ENCODE data around the gene TNFRSF25. TPM values are rescaled to one million over a fixed set of nuclear protein-coding genes. Genes with fewer than 3 reads are reported as not detected.

The TNFRSF25 gene
- polyA plus RNA-seq, 2 donors: 23.9 to 53.9 TPM

DNA sequence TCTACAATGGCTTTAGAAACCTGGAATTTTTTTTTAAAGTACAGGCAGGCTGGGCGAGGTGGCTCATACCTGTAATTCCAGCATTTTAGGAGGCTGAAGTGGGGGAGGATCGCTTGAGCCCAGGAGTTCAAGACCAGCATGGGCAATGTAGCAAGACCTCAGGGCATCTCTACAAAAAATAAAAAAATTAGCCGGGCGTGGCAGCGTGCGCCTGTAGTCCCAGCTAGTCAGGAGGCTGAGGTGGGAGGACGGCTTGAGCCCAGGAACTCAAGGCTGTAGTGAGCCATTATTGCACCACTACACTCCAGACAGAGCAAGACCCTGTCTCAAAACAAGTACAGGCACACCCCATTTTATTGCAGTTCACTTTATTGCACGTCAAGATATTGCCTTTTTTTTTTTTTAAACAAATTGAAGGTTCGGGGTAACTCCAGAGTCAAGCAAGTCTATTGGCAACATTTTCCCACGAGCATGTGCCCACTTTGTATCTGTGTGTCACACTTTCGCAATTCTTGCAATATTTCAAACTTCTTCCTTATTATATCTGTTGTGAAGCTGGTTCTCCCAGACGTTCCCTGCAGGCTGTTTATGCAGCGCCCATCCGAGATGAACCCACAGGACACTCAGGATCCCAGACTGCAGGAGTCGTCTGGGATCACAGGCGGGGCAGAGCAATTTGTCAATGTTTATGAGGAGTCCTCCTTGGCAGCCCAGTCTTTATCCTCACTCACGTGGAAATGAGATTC lies 50.9 kb downstream of the TNFRSF25 start:
- no peak overlapping the region for H3K4me3 ChIP-seq (ENCODE audit: low read depth in 1 of 2, low read length in 2 of 2)
- peak overlapping the region; percentile 73 to 93 for H3K27ac ChIP-seq (ENCODE audit: low read depth in 2 of 2, low read length in 1 of 2)
- H3K27me3 ChIP-seq (ENCODE audit: control insufficient read depth in 1 of 2, insufficient read depth in 2 of 2, low read length in 2 of 2): no peaks in the 10 kb centered on the region
- H3K9me3 ChIP-seq (ENCODE audit: control insufficient read depth in 2 of 2, insufficient read depth in 1 of 2, low read depth in 1 of 2, low read length in 1 of 2): no peaks in the 10 kb centered on the region
- peaks cover 0 to 7% of the 10 kb centered on the region in 2 donors for H3K4me1 ChIP-seq (ENCODE audit: control insufficient read depth in 2 of 2, insufficient read depth in 2 of 2, low read length in 1 of 2)
- 37 to 43% methylated on average over 17 of the region's 17 CpGs for WGBS, 2 donors
- H3K36me3 ChIP-seq (ENCODE audit: control insufficient read depth in 2 of 2, insufficient read depth in 2 of 2, low read length in 1 of 2): no peaks in the 10 kb centered on the region

DNA sequence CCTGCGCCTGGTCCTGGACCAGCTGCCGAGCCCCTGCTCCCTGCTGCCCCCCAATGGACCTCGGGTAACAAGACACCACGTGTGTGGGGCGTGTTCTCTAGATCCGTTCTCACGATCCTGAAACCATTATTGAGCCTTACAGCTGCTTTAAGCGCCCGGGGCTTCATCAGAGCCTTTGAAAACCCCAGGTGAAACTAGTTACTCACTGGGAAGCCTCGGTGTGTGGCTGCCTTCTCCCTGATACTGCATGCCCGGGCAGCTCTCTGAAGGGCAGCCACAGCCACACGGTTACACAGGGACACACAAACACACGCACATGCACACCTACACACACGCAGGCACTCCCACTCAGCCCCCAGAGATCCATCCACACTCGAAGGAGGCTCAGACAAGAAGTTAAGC lies 51.5 kb downstream of the TNFRSF25 start:
- 6% methylated on average over 15 of the region's 15 CpGs for WGBS, 2 donors
- Histone ChIP-seq H3K9me3 (ENCODE audit: control insufficient read depth in 2 of 2, insufficient read depth in 1 of 2, low read depth in 1 of 2, low read length in 1 of 2) (no peaks in the 10 kb centered on the region), H3K27me3 (ENCODE audit: control insufficient read depth in 1 of 2, insufficient read depth in 2 of 2, low read length in 2 of 2) (no peaks in the 10 kb centered on the region), H3K36me3 (ENCODE audit: control insufficient read depth in 2 of 2, insufficient read depth in 2 of 2, low read length in 1 of 2) (no peaks in the 10 kb centered on the region), H3K27ac (ENCODE audit: low read depth in 2 of 2, low read length in 1 of 2) (peak overlapping the region; percentile 73 to 93), H3K4me3 (ENCODE audit: low read depth in 1 of 2, low read length in 2 of 2) (no peak overlapping the region), H3K4me1 (ENCODE audit: control insufficient read depth in 2 of 2, insufficient read depth in 2 of 2, low read length in 1 of 2) (peaks cover 0 to 5% of the 10 kb centered on the region in 2 donors)

DNA sequence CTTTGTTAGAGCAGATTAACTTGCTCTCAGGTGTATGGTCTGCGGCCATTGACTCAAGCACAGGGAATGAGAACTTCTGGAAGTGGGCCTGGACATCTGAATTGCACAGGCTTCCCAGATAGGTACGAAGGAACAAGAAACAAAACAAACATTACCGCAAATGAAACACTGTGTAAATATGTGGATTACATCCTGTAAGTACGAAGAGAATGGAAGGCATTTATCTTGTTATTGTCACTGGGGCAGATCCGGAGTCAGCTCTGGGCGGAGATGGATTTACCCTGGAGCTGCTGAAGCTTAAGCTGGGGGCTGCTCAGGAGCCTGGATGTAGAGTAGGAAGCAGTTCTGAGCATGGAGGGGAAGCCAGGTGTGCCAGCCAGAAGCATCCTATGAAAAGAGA lies 53.1 kb downstream of the TNFRSF25 start:
- Histone ChIP-seq H3K36me3 (ENCODE audit: control insufficient read depth in 2 of 2, insufficient read depth in 2 of 2, low read length in 1 of 2) (no peaks in the 10 kb centered on the region), H3K9me3 (ENCODE audit: control insufficient read depth in 2 of 2, insufficient read depth in 1 of 2, low read depth in 1 of 2, low read length in 1 of 2) (no peaks in the 10 kb centered on the region), H3K27me3 (ENCODE audit: control insufficient read depth in 1 of 2, insufficient read depth in 2 of 2, low read length in 2 of 2) (no peaks in the 10 kb centered on the region), H3K27ac (ENCODE audit: low read depth in 2 of 2, low read length in 1 of 2) (peak overlapping the region; percentile 60 to 70), H3K4me3 (ENCODE audit: low read depth in 1 of 2, low read length in 2 of 2) (no peak overlapping the region), H3K4me1 (ENCODE audit: control insufficient read depth in 2 of 2, insufficient read depth in 2 of 2, low read length in 1 of 2) (peaks cover 0 to 3% of the 10 kb centered on the region in 2 donors)
- WGBS, 2 donors: 36 to 41% methylated on average over 6 of the region's 6 CpGs

Other genes with a start within 250 kb of the TNFRSF25 start
- 10 to 100 TPM; 16.3 to 27.1 TPM for gene ICMT, start 230.2 kb downstream of the TNFRSF25 start, polyA plus RNA-seq
- not detected for gene HES3, start 222.0 kb downstream of the TNFRSF25 start, polyA plus RNA-seq
- gene GPR153, start 205.1 kb downstream of the TNFRSF25 start, polyA plus RNA-seq: 1 to 10 TPM; 2.7 to 3.9 TPM
- gene ACOT7, start 72.4 kb downstream of the TNFRSF25 start, polyA plus RNA-seq: 10 to 100 TPM; 12.3 to 39.7 TPM
- 10 to 100 TPM; 34.2 to 34.3 TPM for gene HES2, start 46.3 kb downstream of the TNFRSF25 start, polyA plus RNA-seq
- gene ESPN, start 41.4 kb downstream of the TNFRSF25 start, polyA plus RNA-seq: 10 to 100 TPM; 21.6 to 46.5 TPM
- 10 to 100 TPM; 18.5 to 28.0 TPM for gene PLEKHG5, start 25.5 kb upstream of the TNFRSF25 start, polyA plus RNA-seq
- gene NOL9, start 88.3 kb upstream of the TNFRSF25 start, polyA plus RNA-seq: 1 to 10 TPM; 3.8 to 5.7 TPM
- under 1 TPM; 0.02 to 0.04 TPM for gene TAS1R1, start 89.1 kb upstream of the TNFRSF25 start, polyA plus RNA-seq
- 10 to 100 TPM; 16.2 to 42.7 TPM for gene ZBTB48, start 113.8 kb upstream of the TNFRSF25 start, polyA plus RNA-seq
- 10 to 100 TPM; 20.5 to 22.3 TPM for gene KLHL21, start 136.7 kb upstream of the TNFRSF25 start, polyA plus RNA-seq
- gene PHF13, start 147.6 kb upstream of the TNFRSF25 start, polyA plus RNA-seq: 1 to 10 TPM; 8.4 to 9.0 TPM
- gene THAP3, start 158.7 kb upstream of the TNFRSF25 start, polyA plus RNA-seq: 10 to 100 TPM; 10.5 to 18.1 TPM
- gene DNAJC11, start 235.6 kb upstream of the TNFRSF25 start, polyA plus RNA-seq: 10 to 100 TPM; 21.9 to 23.0 TPM

Data from esophagus (tissue), 2 donors.